ENCODE results near the gene EID3. TPM values are rescaled to one million over a fixed set of nuclear protein-coding genes. Genes with fewer than 3 reads are reported as not detected.

The EID3 gene
- total RNA-seq, 4 donors from 2014 or later = 6.4 to 10.7 (median 8.0) TPM

- no peak for TF ChIP-seq CTCF (IDR thresholded peaks at IDR 0.05; ENCODE audit: low read depth)
Measured at GRCh38 chr12:104328790-104329189, 25.3 kb downstream of the EID3 start.

- TF ChIP-seq CTCF (IDR thresholded peaks at IDR 0.05; ENCODE audit: low read depth) = no peak
Measured at GRCh38 chr12:104329707-104330532, 26.4 kb downstream of the EID3 start.

GRCh38 chr12:104331376-104331775, 27.8 kb downstream of the EID3 start:
- TF ChIP-seq CTCF (IDR thresholded peaks at IDR 0.05; ENCODE audit: low read depth) = no peak

GRCh38 chr12:104333692-104334255, 30.2 kb downstream of the EID3 start:
- TF ChIP-seq CTCF (IDR thresholded peaks at IDR 0.05; ENCODE audit: low read depth) = no peak

GRCh38 chr12:104334581-104334980, 31.0 kb downstream of the EID3 start:
- TF ChIP-seq CTCF (IDR thresholded peaks at IDR 0.05; ENCODE audit: low read depth) = no peak

GRCh38 chr12:104336115-104336514, 32.6 kb downstream of the EID3 start:
- TF ChIP-seq CTCF (IDR thresholded peaks at IDR 0.05; ENCODE audit: low read depth) = no peak

GRCh38 chr12:104337030-104337558, 33.6 kb downstream of the EID3 start:
- no peak for TF ChIP-seq CTCF (IDR thresholded peaks at IDR 0.05; ENCODE audit: low read depth)

Data from subcutaneous adipose tissue (tissue), 4 donors.